Loucy (cell line): ENCODE data around the gene SLC22A14.

ENCODE experiments used
- H2AFZ ChIP-seq: fragments of 200-600 bp; sonication (generic); 2 replicates; pipeline ENCODE4 v1.6.0; 2016; ENCODE audit warnings: antibody characterized with exemption, mild to moderate bottlenecking, low read length, moderate library complexity
- H3F3A ChIP-seq: fragments of 200-600 bp; 2 replicates; pipeline ENCODE4 v1.6.0; 2016; ENCODE audit warnings: antibody characterized with exemption, low read depth, mild to moderate bottlenecking
- H3K27me3 ChIP-seq: fragments of 200-600 bp; sonication (generic); 2 replicates; pipeline ENCODE4 v1.6.1; 2014; ENCODE audit warnings: low read length, mild to moderate bottlenecking; ENCODE audit not compliant: insufficient read depth, poor library complexity, severe bottlenecking
- H3K36me3 ChIP-seq: fragments of 200-600 bp; sonication (generic); 2 replicates; pipeline ENCODE4 v1.6.1; 2016; ENCODE audit warnings: low read length; ENCODE audit not compliant: insufficient read depth
- H3K4me1 ChIP-seq: fragments of 200-600 bp; sonication (generic); 2 replicates; pipeline ENCODE4 v1.5.1; 2014; ENCODE audit warnings: low read length, mild to moderate bottlenecking; ENCODE audit not compliant: insufficient read depth, poor library complexity, severe bottlenecking
- H3K4me2 ChIP-seq: fragments of 200-600 bp; sonication (generic); 2 replicates; pipeline ENCODE4 v1.6.0; 2014; ENCODE audit warnings: antibody characterized with exemption, low read length, low read depth, mild to moderate bottlenecking; ENCODE audit not compliant: poor library complexity, severe bottlenecking
- H3K4me3 ChIP-seq: fragments of 200-600 bp; sonication (generic); 2 replicates; pipeline ENCODE4 v1.5.1; 2014; ENCODE audit warnings: low read length, mild to moderate bottlenecking, mixed read lengths; ENCODE audit not compliant: poor library complexity, severe bottlenecking
- H3K79me2 ChIP-seq: fragments of 200-600 bp; sonication (generic); 2 replicates; pipeline ENCODE4 v1.6.1; 2014; ENCODE audit warnings: low read length; ENCODE audit not compliant: insufficient read depth
- H3K9ac ChIP-seq: fragments of 200-600 bp; sonication (generic); 2 replicates; pipeline ENCODE4 v1.6.0; 2014; ENCODE audit warnings: mild to moderate bottlenecking, low read depth, low read length, moderate library complexity; ENCODE audit not compliant: poor library complexity, severe bottlenecking
- H3K9me2 ChIP-seq: fragments of 200-600 bp; sonication (generic); replicated peaks from 2 replicates; pipeline ENCODE4 v1.6.1; 2016; ENCODE audit warnings: low read depth, low read length, mixed read lengths
- H3K9me3 ChIP-seq: fragments of 200-600 bp; sonication (generic); 2 replicates; pipeline ENCODE4 v1.6.1; 2014; ENCODE audit warnings: mild to moderate bottlenecking, antibody characterized with exemption, low read length, low read depth; ENCODE audit not compliant: insufficient read depth
- H4K20me1 ChIP-seq: fragments of 200-600 bp; sonication (generic); 2 replicates; pipeline ENCODE4 v1.6.0; 2014; ENCODE audit warnings: antibody characterized with exemption, low read length, mild to moderate bottlenecking; ENCODE audit not compliant: insufficient read depth, poor library complexity, severe bottlenecking
- CTCF ChIP-seq: fragments of 200-600 bp; sonication (generic); conservative IDR thresholded peaks from 2 replicates; pipeline ENCODE4 v1.5.1; 2014; ENCODE audit warnings: mild to moderate bottlenecking, antibody characterized with exemption, low read length
- EZH2phosphoT487 ChIP-seq: fragments of 200-600 bp; IDR thresholded peaks from 2 replicates; pipeline ENCODE4 v1.6.1; 2018; ENCODE audit warnings: antibody characterized with exemption, mild to moderate bottlenecking, moderate library complexity, borderline replicate concordance

Gene SLC22A14

GRCh38 chr3:38314112-38314763 lies 32.1 kb downstream of the SLC22A14 start:
- Histone ChIP-seq H3K27me3 (no peaks in the 10 kb centered on the region), H4K20me1 (no peaks in the 10 kb centered on the region), H3K4me3 (no peak overlapping the region), H3F3A (no peaks in the 10 kb centered on the region), H2AFZ (no peak overlapping the region), H3K4me1 (peaks cover 3% of the 10 kb centered on the region), H3K9me2 (no peaks in the 10 kb centered on the region), H3K4me2 (no peak overlapping the region), H3K9me3 (no peaks in the 10 kb centered on the region), H3K9ac (no peak overlapping the region), H3K36me3 (no peaks in the 10 kb centered on the region), H3K79me2 (no peaks in the 10 kb centered on the region)
- TF ChIP-seq EZH2phosphoT487: no peak
- TF ChIP-seq CTCF: no peak

GRCh38 chr3:38314764-38315487 lies 32.8 kb downstream of the SLC22A14 start:
- no peak for TF ChIP-seq CTCF
- TF ChIP-seq EZH2phosphoT487: no peak
- Histone ChIP-seq H3K79me2 (no peaks in the 10 kb centered on the region), H3F3A (no peaks in the 10 kb centered on the region), H4K20me1 (no peaks in the 10 kb centered on the region), H3K9ac (no peak overlapping the region), H3K9me2 (no peaks in the 10 kb centered on the region), H3K4me3 (no peak overlapping the region), H3K4me2 (no peak overlapping the region), H3K9me3 (no peaks in the 10 kb centered on the region), H3K36me3 (no peaks in the 10 kb centered on the region), H2AFZ (no peak overlapping the region), H3K4me1 (peaks cover 3% of the 10 kb centered on the region), H3K27me3 (no peaks in the 10 kb centered on the region)

GRCh38 chr3:38315488-38316230 lies 33.6 kb downstream of the SLC22A14 start:
- Histone ChIP-seq H3K4me2 (no peak overlapping the region), H3K4me1 (peaks cover 3% of the 10 kb centered on the region), H3K79me2 (no peaks in the 10 kb centered on the region), H3F3A (no peaks in the 10 kb centered on the region), H3K9me3 (no peaks in the 10 kb centered on the region), H3K36me3 (no peaks in the 10 kb centered on the region), H3K9me2 (no peaks in the 10 kb centered on the region), H4K20me1 (no peaks in the 10 kb centered on the region), H3K27me3 (no peaks in the 10 kb centered on the region), H2AFZ (no peak overlapping the region), H3K9ac (no peak overlapping the region), H3K4me3 (no peak overlapping the region)
- no peak for TF ChIP-seq CTCF
- no peak for TF ChIP-seq EZH2phosphoT487
